ENCODE data around the gene ERN1. TPM values are rescaled to one million over a fixed set of nuclear protein-coding genes. Genes with fewer than 3 reads are reported as not detected.
A peak's percentile ranks its signal among the peaks of the same experiment; 100 is the strongest.

The ERN1 gene
- total RNA-seq, 1 donor from 2014 or later = 16.7 TPM

GRCh38 chr17:64139542-64139941 is 9.6 kb upstream of the ERN1 start:
- no peaks in the 10 kb centered on the region for H3K9me3 Mint-ChIP-seq (ENCODE audit: unreplicated experiment)
- H3K36me3 Mint-ChIP-seq (ENCODE audit: low read depth, unreplicated experiment) = no peaks in the 10 kb centered on the region
- H3K27me3 Mint-ChIP-seq (ENCODE audit: unreplicated experiment) = no peaks in the 10 kb centered on the region
- H3K4me1 Mint-ChIP-seq (ENCODE audit: unreplicated experiment) = no peaks in the 10 kb centered on the region
- H3K27ac Mint-ChIP-seq (ENCODE audit: unreplicated experiment) = no peak overlapping the region
- H3K4me3 Mint-ChIP-seq (ENCODE audit: unreplicated experiment) = no peak overlapping the region
- no peak for DNase-seq (ENCODE audit: low spot score)
- no peak for TF ChIP-seq CTCF (IDR thresholded peaks at IDR 0.05; ENCODE audit: unreplicated experiment)

- no peaks in the 10 kb centered on the region for H3K36me3 Mint-ChIP-seq (ENCODE audit: low read depth, unreplicated experiment)
- H3K27me3 Mint-ChIP-seq (ENCODE audit: unreplicated experiment) = no peaks in the 10 kb centered on the region
- no peak overlapping the region for H3K4me3 Mint-ChIP-seq (ENCODE audit: unreplicated experiment)
- no peaks in the 10 kb centered on the region for H3K4me1 Mint-ChIP-seq (ENCODE audit: unreplicated experiment)
- no peak overlapping the region for H3K27ac Mint-ChIP-seq (ENCODE audit: unreplicated experiment)
- no peak for TF ChIP-seq CTCF (IDR thresholded peaks at IDR 0.05; ENCODE audit: unreplicated experiment)
- no peak for DNase-seq (ENCODE audit: low spot score)
- no peaks in the 10 kb centered on the region for H3K9me3 Mint-ChIP-seq (ENCODE audit: unreplicated experiment)
These were observed 8.5 kb upstream of the ERN1 start for GRCh38 chr17:64138441-64138840.

- no peaks in the 10 kb centered on the region for H3K36me3 Mint-ChIP-seq (ENCODE audit: low read depth, unreplicated experiment)
- H3K4me1 Mint-ChIP-seq (ENCODE audit: unreplicated experiment) = peaks cover 5% of the 10 kb centered on the region
- no peaks in the 10 kb centered on the region for H3K9me3 Mint-ChIP-seq (ENCODE audit: unreplicated experiment)
- no peak overlapping the region for H3K27ac Mint-ChIP-seq (ENCODE audit: unreplicated experiment)
- H3K27me3 Mint-ChIP-seq (ENCODE audit: unreplicated experiment) = no peaks in the 10 kb centered on the region
- no peak for DNase-seq (ENCODE audit: low spot score)
- no peak overlapping the region for H3K4me3 Mint-ChIP-seq (ENCODE audit: unreplicated experiment)
- no peak for TF ChIP-seq CTCF (IDR thresholded peaks at IDR 0.05; ENCODE audit: unreplicated experiment)
These were observed 5.1 kb upstream of the ERN1 start for GRCh38 chr17:64135000-64135399.

- no peaks in the 10 kb centered on the region for H3K27me3 Mint-ChIP-seq (ENCODE audit: unreplicated experiment)
- DNase-seq (ENCODE audit: low spot score) = no peak
- H3K4me3 Mint-ChIP-seq (ENCODE audit: unreplicated experiment) = no peak overlapping the region
- H3K36me3 Mint-ChIP-seq (ENCODE audit: low read depth, unreplicated experiment) = no peaks in the 10 kb centered on the region
- H3K27ac Mint-ChIP-seq (ENCODE audit: unreplicated experiment) = no peak overlapping the region
- no peaks in the 10 kb centered on the region for H3K9me3 Mint-ChIP-seq (ENCODE audit: unreplicated experiment)
- no peak for TF ChIP-seq CTCF (IDR thresholded peaks at IDR 0.05; ENCODE audit: unreplicated experiment)
- peaks cover 5% of the 10 kb centered on the region for H3K4me1 Mint-ChIP-seq (ENCODE audit: unreplicated experiment)
These were observed 4.4 kb upstream of the ERN1 start for GRCh38 chr17:64134216-64134970.

GRCh38 chr17:64133546-64134215 is 3.7 kb upstream of the ERN1 start:
- peak; percentile 75 for TF ChIP-seq CTCF (IDR thresholded peaks at IDR 0.05; ENCODE audit: unreplicated experiment)
- no peak overlapping the region for H3K4me3 Mint-ChIP-seq (ENCODE audit: unreplicated experiment)
- H3K9me3 Mint-ChIP-seq (ENCODE audit: unreplicated experiment) = no peaks in the 10 kb centered on the region
- peak; percentile 24 for DNase-seq (ENCODE audit: low spot score)
- H3K27ac Mint-ChIP-seq (ENCODE audit: unreplicated experiment) = no peak overlapping the region
- H3K27me3 Mint-ChIP-seq (ENCODE audit: unreplicated experiment) = peaks cover 2% of the 10 kb centered on the region
- H3K36me3 Mint-ChIP-seq (ENCODE audit: low read depth, unreplicated experiment) = peaks cover 4% of the 10 kb centered on the region
- H3K4me1 Mint-ChIP-seq (ENCODE audit: unreplicated experiment) = peaks cover 10% of the 10 kb centered on the region

Measured in endothelial cell (in vitro differentiated cells).